Neural cell (in vitro differentiated cells): ENCODE measurements around the gene BTF3L4. TPM values are rescaled to one million over a fixed set of nuclear protein-coding genes. Genes with fewer than 3 reads are reported as not detected.

Experiments
- H2AFZ ChIP-seq: fragments of 200-600, 300-800 bp; sonication (generic), shearing (Covaris generic); 2 replicates; pipeline ENCODE4 v1.6.0; 2014; ENCODE audit warnings: low read depth, mild to moderate bottlenecking, antibody characterized with exemption, low read length, moderate library complexity
- H3F3A ChIP-seq: fragments of 200-600 bp; shearing (Covaris generic); 2 replicates; pipeline ENCODE4 v1.6.1; 2016; ENCODE audit warnings: mild to moderate bottlenecking, moderate library complexity, mixed read lengths, antibody characterized with exemption, low read length; ENCODE audit not compliant: insufficient read depth, poor library complexity, severe bottlenecking
- H3K27ac ChIP-seq: fragments of 200-600, 300-800 bp; sonication (generic), shearing (Covaris generic); 2 replicates; pipeline ENCODE4 v1.5.1; 2014; ENCODE audit warnings: mild to moderate bottlenecking, low read length, moderate library complexity
- H3K27me3 ChIP-seq: fragments of 300-800, 200-600 bp; sonication (generic), shearing (Covaris generic); 2 replicates; pipeline ENCODE4 v1.6.0; 2014; ENCODE audit warnings: mild to moderate bottlenecking, low read depth, low read length, moderate library complexity; ENCODE audit not compliant: insufficient read depth
- H3K36me3 ChIP-seq: fragments of 300-800, 200-600 bp; sonication (generic), shearing (Covaris generic); 2 replicates; pipeline ENCODE4 v1.5.1; 2014; ENCODE audit warnings: mild to moderate bottlenecking, antibody characterized with exemption, low read length, moderate library complexity; ENCODE audit not compliant: insufficient read depth
- H3K4me2 ChIP-seq: fragments of 300-800, 200-600 bp; sonication (generic), shearing (Covaris generic); 2 replicates; pipeline ENCODE4 v1.6.0; 2014; ENCODE audit warnings: mild to moderate bottlenecking, low read length
- H3K4me3 ChIP-seq: fragments of 300-800, 200-600 bp; sonication (generic), shearing (Covaris generic); 2 replicates; pipeline ENCODE4 v1.5.1; 2014; ENCODE audit warnings: mild to moderate bottlenecking, low read length, moderate library complexity
- H3K79me2 ChIP-seq: fragments of 200-600 bp; shearing (Covaris generic); replicated peaks from 2 replicates; pipeline ENCODE4 v1.6.0; 2014; ENCODE audit warnings: mild to moderate bottlenecking, low read length, moderate library complexity; ENCODE audit not compliant: insufficient read depth
- H3K9ac ChIP-seq: fragments of 300-800, 200-600 bp; sonication (generic), shearing (Covaris generic); 2 replicates; pipeline ENCODE4 v1.6.1; 2016; ENCODE audit warnings: mild to moderate bottlenecking, low read length, mixed read lengths
- H3K9me2 ChIP-seq: fragments of 200-600 bp; shearing (Covaris generic); 2 replicates; pipeline ENCODE4 v1.6.1; 2016; ENCODE audit warnings: mild to moderate bottlenecking, low read length, mixed read lengths; ENCODE audit not compliant: insufficient read depth
- H3K9me3 ChIP-seq: fragments of 200-600, 300-800 bp; sonication (generic), shearing (Covaris generic); 2 replicates; pipeline ENCODE4 v1.6.1; 2016; ENCODE audit warnings: mild to moderate bottlenecking, mixed run types, low read length, moderate library complexity, mixed read lengths
- H4K20me1 ChIP-seq: fragments of 200-600 bp; shearing (Covaris generic); 2 replicates; pipeline ENCODE4 v1.6.1; 2016; ENCODE audit warnings: mild to moderate bottlenecking, mixed run types; ENCODE audit not compliant: insufficient read depth
- EP300 ChIP-seq: fragments of 450-650 bp; conservative IDR thresholded peaks from 2 replicates; pipeline ENCODE4 v1.6.1; 2014; ENCODE audit warnings: antibody characterized with exemption, mild to moderate bottlenecking, moderate library complexity; ENCODE audit not compliant: poor library complexity, severe bottlenecking
- EZH2 ChIP-seq: fragments of 200-600, 300-800 bp; shearing (Covaris generic), sonication (generic); IDR thresholded peaks from 2 replicates; pipeline ENCODE4 v1.6.1; 2014; ENCODE audit warnings: antibody characterized with exemption, low read length, borderline replicate concordance, mild to moderate bottlenecking; ENCODE audit not compliant: insufficient read depth, poor library complexity, severe bottlenecking
- MXI1 ChIP-seq: fragments of 450-650 bp; conservative IDR thresholded peaks from 2 replicates; pipeline ENCODE4 v1.6.1; 2014; ENCODE audit warnings: antibody characterized with exemption, mild to moderate bottlenecking; ENCODE audit not compliant: poor library complexity, severe bottlenecking
- POLR2AphosphoS5 ChIP-seq: IDR thresholded peaks from 2 replicates; pipeline ENCODE4 v1.6.1; 2012
- RAD21 ChIP-seq: fragments of 450-650 bp; conservative IDR thresholded peaks from 2 replicates; pipeline ENCODE4 v1.6.1; 2014; ENCODE audit warnings: antibody characterized with exemption, mild to moderate bottlenecking, moderate library complexity
- SMC3 ChIP-seq: fragments of 450-650 bp; conservative IDR thresholded peaks from 2 replicates; pipeline ENCODE4 v1.6.1; 2014; ENCODE audit warnings: antibody characterized with exemption, mild to moderate bottlenecking, moderate library complexity; ENCODE audit not compliant: poor library complexity
- TAF1 ChIP-seq: IDR thresholded peaks from 2 replicates; pipeline ENCODE4 v1.6.1; 2012; ENCODE audit warnings: low read depth
- polyA plus RNA-seq: library from polyadenylated mRNA; depleted of rRNA; stranded (reverse); fragments of >200 nt; gene quantifications from 2 replicates; pipeline ENCODE4 v1.2.3, GENCODE V29; 2014
- TF ChIP-seq, protein P1 (sequence below): fragments of 450-650 bp; IDR thresholded peaks from 2 replicates; pipeline ENCODE4 v1.5.1; 2014; ENCODE audit warnings: antibody characterized with exemption, mild to moderate bottlenecking, moderate library complexity; ENCODE audit not compliant: poor library complexity, severe bottlenecking
- TF ChIP-seq, protein P2 (sequence below): IDR thresholded peaks from 2 replicates; pipeline ENCODE4 v1.6.1; 2012; ENCODE audit warnings: borderline replicate concordance

BTF3L4 gene
- polyA plus RNA-seq, 1 donor from 2014 or later = 355 TPM

DNA sequence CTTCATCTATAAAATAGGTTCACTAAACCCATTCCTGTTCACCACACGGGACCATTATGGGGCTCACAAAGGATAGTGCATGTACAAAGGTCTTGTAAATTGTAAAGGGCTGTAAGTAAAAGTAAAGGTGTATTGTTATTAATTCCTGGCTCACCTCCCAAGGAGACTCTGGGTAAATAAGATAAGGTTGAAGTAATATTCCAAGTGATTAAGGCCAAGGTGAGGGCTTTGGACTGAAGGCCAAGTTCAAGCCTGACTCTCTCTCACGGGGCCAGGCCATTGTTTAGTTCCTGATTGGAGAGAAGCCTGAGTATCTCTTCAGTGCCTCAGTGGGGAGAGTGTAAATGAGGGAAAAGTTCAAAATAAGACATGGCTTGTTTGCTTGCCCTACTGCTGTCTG, 66.3 kb downstream of the BTF3L4 start:
- Histone ChIP-seq H3K4me3 (no peak overlapping the region), H3K27ac (no peak overlapping the region), H3K36me3 (no peaks in the 10 kb centered on the region), H3K4me2 (no peak overlapping the region), H3F3A (no peaks in the 10 kb centered on the region), H3K9ac (no peak overlapping the region), H4K20me1 (no peaks in the 10 kb centered on the region), H3K79me2 (no peaks in the 10 kb centered on the region), H3K9me2 (no peaks in the 10 kb centered on the region), H3K27me3 (no peaks in the 10 kb centered on the region), H2AFZ (no peak overlapping the region), H3K9me3 (no peaks in the 10 kb centered on the region)
- no peak for TF ChIP-seq EZH2

DNA sequence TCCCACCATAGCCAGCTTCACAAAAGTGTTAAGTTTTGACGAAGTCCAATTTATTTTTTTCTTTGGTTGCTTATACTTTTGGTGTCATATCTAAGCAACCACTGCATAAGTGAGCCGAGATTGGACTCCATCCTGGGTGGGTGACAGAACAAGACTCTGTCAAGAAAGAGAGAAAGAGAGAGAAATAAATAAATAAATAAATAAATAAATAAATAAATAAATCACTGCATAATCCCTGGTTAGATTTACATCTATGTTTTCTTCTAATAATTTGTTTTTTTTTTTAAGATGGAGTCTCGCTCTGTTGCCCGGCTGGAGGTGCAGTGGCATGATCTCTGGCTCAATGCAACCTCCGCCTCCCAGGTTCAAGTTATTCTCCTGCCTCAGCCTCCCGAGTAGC, 67.5 kb downstream of the BTF3L4 start:
- Histone ChIP-seq H3K9ac (no peak overlapping the region), H4K20me1 (no peaks in the 10 kb centered on the region), H3K9me3 (no peaks in the 10 kb centered on the region), H3K9me2 (no peaks in the 10 kb centered on the region), H3K4me3 (no peak overlapping the region), H2AFZ (no peak overlapping the region), H3K27ac (no peak overlapping the region), H3K36me3 (no peaks in the 10 kb centered on the region), H3K79me2 (no peaks in the 10 kb centered on the region), H3F3A (no peaks in the 10 kb centered on the region), H3K27me3 (no peaks in the 10 kb centered on the region), H3K4me2 (no peak overlapping the region)
- TF ChIP-seq MXI1 (no peak), SMC3 (no peak), EZH2 (no peak), RAD21 (no peak), TAF1 (no peak), EP300 (no peak), POLR2AphosphoS5 (no peak)
- TF ChIP-seq, protein P1, sequence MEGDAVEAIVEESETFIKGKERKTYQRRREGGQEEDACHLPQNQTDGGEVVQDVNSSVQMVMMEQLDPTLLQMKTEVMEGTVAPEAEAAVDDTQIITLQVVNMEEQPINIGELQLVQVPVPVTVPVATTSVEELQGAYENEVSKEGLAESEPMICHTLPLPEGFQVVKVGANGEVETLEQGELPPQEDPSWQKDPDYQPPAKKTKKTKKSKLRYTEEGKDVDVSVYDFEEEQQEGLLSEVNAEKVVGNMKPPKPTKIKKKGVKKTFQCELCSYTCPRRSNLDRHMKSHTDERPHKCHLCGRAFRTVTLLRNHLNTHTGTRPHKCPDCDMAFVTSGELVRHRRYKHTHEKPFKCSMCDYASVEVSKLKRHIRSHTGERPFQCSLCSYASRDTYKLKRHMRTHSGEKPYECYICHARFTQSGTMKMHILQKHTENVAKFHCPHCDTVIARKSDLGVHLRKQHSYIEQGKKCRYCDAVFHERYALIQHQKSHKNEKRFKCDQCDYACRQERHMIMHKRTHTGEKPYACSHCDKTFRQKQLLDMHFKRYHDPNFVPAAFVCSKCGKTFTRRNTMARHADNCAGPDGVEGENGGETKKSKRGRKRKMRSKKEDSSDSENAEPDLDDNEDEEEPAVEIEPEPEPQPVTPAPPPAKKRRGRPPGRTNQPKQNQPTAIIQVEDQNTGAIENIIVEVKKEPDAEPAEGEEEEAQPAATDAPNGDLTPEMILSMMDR = no peak
- TF ChIP-seq, protein P2, sequence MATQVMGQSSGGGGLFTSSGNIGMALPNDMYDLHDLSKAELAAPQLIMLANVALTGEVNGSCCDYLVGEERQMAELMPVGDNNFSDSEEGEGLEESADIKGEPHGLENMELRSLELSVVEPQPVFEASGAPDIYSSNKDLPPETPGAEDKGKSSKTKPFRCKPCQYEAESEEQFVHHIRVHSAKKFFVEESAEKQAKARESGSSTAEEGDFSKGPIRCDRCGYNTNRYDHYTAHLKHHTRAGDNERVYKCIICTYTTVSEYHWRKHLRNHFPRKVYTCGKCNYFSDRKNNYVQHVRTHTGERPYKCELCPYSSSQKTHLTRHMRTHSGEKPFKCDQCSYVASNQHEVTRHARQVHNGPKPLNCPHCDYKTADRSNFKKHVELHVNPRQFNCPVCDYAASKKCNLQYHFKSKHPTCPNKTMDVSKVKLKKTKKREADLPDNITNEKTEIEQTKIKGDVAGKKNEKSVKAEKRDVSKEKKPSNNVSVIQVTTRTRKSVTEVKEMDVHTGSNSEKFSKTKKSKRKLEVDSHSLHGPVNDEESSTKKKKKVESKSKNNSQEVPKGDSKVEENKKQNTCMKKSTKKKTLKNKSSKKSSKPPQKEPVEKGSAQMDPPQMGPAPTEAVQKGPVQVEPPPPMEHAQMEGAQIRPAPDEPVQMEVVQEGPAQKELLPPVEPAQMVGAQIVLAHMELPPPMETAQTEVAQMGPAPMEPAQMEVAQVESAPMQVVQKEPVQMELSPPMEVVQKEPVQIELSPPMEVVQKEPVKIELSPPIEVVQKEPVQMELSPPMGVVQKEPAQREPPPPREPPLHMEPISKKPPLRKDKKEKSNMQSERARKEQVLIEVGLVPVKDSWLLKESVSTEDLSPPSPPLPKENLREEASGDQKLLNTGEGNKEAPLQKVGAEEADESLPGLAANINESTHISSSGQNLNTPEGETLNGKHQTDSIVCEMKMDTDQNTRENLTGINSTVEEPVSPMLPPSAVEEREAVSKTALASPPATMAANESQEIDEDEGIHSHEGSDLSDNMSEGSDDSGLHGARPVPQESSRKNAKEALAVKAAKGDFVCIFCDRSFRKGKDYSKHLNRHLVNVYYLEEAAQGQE = no peak

DNA sequence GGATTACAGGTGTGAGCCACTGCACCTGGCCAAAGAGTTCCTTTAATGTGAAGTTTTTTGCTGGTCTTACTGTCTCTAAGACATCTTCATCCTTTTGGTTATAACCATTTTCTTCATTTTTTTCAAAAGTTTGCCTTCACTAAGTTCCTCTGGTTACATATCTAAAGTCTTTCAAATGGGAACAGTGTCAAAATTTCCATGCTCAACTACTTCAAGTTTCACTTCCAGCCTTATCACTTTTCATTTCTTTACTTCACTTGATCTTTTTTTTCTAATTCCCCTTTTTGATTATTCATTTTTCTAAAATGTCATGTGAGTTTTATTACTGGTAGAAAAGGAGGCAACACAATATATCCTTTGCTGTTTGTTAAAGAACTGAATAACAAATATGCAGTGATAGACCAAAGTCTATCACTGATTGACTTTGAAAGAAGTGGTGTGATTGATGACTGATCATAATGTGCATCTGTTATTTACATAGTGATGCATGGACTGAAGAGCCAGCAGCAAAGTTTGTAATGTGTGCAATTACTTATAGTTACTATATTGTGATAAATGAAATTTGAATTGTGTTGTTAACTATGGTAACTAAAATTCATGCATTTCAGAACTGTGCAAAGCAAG, 69.8 kb downstream of the BTF3L4 start:
- Histone ChIP-seq H4K20me1 (no peaks in the 10 kb centered on the region), H3K9me2 (no peaks in the 10 kb centered on the region), H3K27ac (no peak overlapping the region), H3K4me3 (no peak overlapping the region), H3K79me2 (no peaks in the 10 kb centered on the region), H3K9ac (no peak overlapping the region), H3F3A (no peaks in the 10 kb centered on the region), H3K4me2 (no peak overlapping the region), H3K9me3 (no peaks in the 10 kb centered on the region), H3K27me3 (no peaks in the 10 kb centered on the region), H2AFZ (no peak overlapping the region), H3K36me3 (no peaks in the 10 kb centered on the region)
- TF ChIP-seq TAF1 = no peak
- TF ChIP-seq, protein P2 = no peak
- TF ChIP-seq POLR2AphosphoS5 = no peak
- no peak for TF ChIP-seq MXI1
- TF ChIP-seq SMC3 = no peak
- TF ChIP-seq, protein P1 = no peak
- TF ChIP-seq EP300 = no peak
- no peak for TF ChIP-seq RAD21
- TF ChIP-seq EZH2 = no peak
